Neural cell (in vitro differentiated cells): ENCODE results near the gene EXOC4. TPM values are rescaled to one million over a fixed set of nuclear protein-coding genes. Genes with fewer than 3 reads are reported as not detected.

Source experiments
- H2AFZ ChIP-seq: fragments of 200-600, 300-800 bp; sonication (generic), shearing (Covaris generic); 2 replicates; pipeline ENCODE4 v1.6.0; 2014; ENCODE audit warnings: low read depth, mild to moderate bottlenecking, antibody characterized with exemption, low read length, moderate library complexity
- H3F3A ChIP-seq: fragments of 200-600 bp; shearing (Covaris generic); 2 replicates; pipeline ENCODE4 v1.6.1; 2016; ENCODE audit warnings: mild to moderate bottlenecking, moderate library complexity, mixed read lengths, antibody characterized with exemption, low read length; ENCODE audit not compliant: insufficient read depth, poor library complexity, severe bottlenecking
- H3K27ac ChIP-seq: fragments of 200-600, 300-800 bp; sonication (generic), shearing (Covaris generic); 2 replicates; pipeline ENCODE4 v1.5.1; 2014; ENCODE audit warnings: mild to moderate bottlenecking, low read length, moderate library complexity
- H3K27me3 ChIP-seq: fragments of 300-800, 200-600 bp; sonication (generic), shearing (Covaris generic); 2 replicates; pipeline ENCODE4 v1.6.0; 2014; ENCODE audit warnings: mild to moderate bottlenecking, low read depth, low read length, moderate library complexity; ENCODE audit not compliant: insufficient read depth
- H3K36me3 ChIP-seq: fragments of 300-800, 200-600 bp; sonication (generic), shearing (Covaris generic); 2 replicates; pipeline ENCODE4 v1.5.1; 2014; ENCODE audit warnings: mild to moderate bottlenecking, antibody characterized with exemption, low read length, moderate library complexity; ENCODE audit not compliant: insufficient read depth
- H3K4me2 ChIP-seq: fragments of 300-800, 200-600 bp; sonication (generic), shearing (Covaris generic); 2 replicates; pipeline ENCODE4 v1.6.0; 2014; ENCODE audit warnings: mild to moderate bottlenecking, low read length
- H3K4me3 ChIP-seq: fragments of 300-800, 200-600 bp; sonication (generic), shearing (Covaris generic); 2 replicates; pipeline ENCODE4 v1.5.1; 2014; ENCODE audit warnings: mild to moderate bottlenecking, low read length, moderate library complexity
- H3K79me2 ChIP-seq: fragments of 200-600 bp; shearing (Covaris generic); replicated peaks from 2 replicates; pipeline ENCODE4 v1.6.0; 2014; ENCODE audit warnings: mild to moderate bottlenecking, low read length, moderate library complexity; ENCODE audit not compliant: insufficient read depth
- H3K9ac ChIP-seq: fragments of 300-800, 200-600 bp; sonication (generic), shearing (Covaris generic); 2 replicates; pipeline ENCODE4 v1.6.1; 2016; ENCODE audit warnings: mild to moderate bottlenecking, low read length, mixed read lengths
- H3K9me2 ChIP-seq: fragments of 200-600 bp; shearing (Covaris generic); 2 replicates; pipeline ENCODE4 v1.6.1; 2016; ENCODE audit warnings: mild to moderate bottlenecking, low read length, mixed read lengths; ENCODE audit not compliant: insufficient read depth
- H3K9me3 ChIP-seq: fragments of 200-600, 300-800 bp; sonication (generic), shearing (Covaris generic); 2 replicates; pipeline ENCODE4 v1.6.1; 2016; ENCODE audit warnings: mild to moderate bottlenecking, mixed run types, low read length, moderate library complexity, mixed read lengths
- H4K20me1 ChIP-seq: fragments of 200-600 bp; shearing (Covaris generic); 2 replicates; pipeline ENCODE4 v1.6.1; 2016; ENCODE audit warnings: mild to moderate bottlenecking, mixed run types; ENCODE audit not compliant: insufficient read depth
- EP300 ChIP-seq: fragments of 450-650 bp; conservative IDR thresholded peaks from 2 replicates; pipeline ENCODE4 v1.6.1; 2014; ENCODE audit warnings: antibody characterized with exemption, mild to moderate bottlenecking, moderate library complexity; ENCODE audit not compliant: poor library complexity, severe bottlenecking
- EZH2 ChIP-seq: fragments of 200-600, 300-800 bp; shearing (Covaris generic), sonication (generic); IDR thresholded peaks from 2 replicates; pipeline ENCODE4 v1.6.1; 2014; ENCODE audit warnings: antibody characterized with exemption, low read length, borderline replicate concordance, mild to moderate bottlenecking; ENCODE audit not compliant: insufficient read depth, poor library complexity, severe bottlenecking
- MXI1 ChIP-seq: fragments of 450-650 bp; conservative IDR thresholded peaks from 2 replicates; pipeline ENCODE4 v1.6.1; 2014; ENCODE audit warnings: antibody characterized with exemption, mild to moderate bottlenecking; ENCODE audit not compliant: poor library complexity, severe bottlenecking
- POLR2AphosphoS5 ChIP-seq: IDR thresholded peaks from 2 replicates; pipeline ENCODE4 v1.6.1; 2012
- RAD21 ChIP-seq: fragments of 450-650 bp; conservative IDR thresholded peaks from 2 replicates; pipeline ENCODE4 v1.6.1; 2014; ENCODE audit warnings: antibody characterized with exemption, mild to moderate bottlenecking, moderate library complexity
- REST ChIP-seq: IDR thresholded peaks from 2 replicates; pipeline ENCODE4 v1.6.1; 2012; ENCODE audit warnings: borderline replicate concordance
- SMC3 ChIP-seq: fragments of 450-650 bp; conservative IDR thresholded peaks from 2 replicates; pipeline ENCODE4 v1.6.1; 2014; ENCODE audit warnings: antibody characterized with exemption, mild to moderate bottlenecking, moderate library complexity; ENCODE audit not compliant: poor library complexity
- TAF1 ChIP-seq: IDR thresholded peaks from 2 replicates; pipeline ENCODE4 v1.6.1; 2012; ENCODE audit warnings: low read depth
- polyA plus RNA-seq: library from polyadenylated mRNA; depleted of rRNA; stranded (reverse); fragments of >200 nt; gene quantifications from 2 replicates; pipeline ENCODE4 v1.2.3, GENCODE V29; 2014
- TF ChIP-seq, protein P1 (sequence below): fragments of 450-650 bp; IDR thresholded peaks from 2 replicates; pipeline ENCODE4 v1.5.1; 2014; ENCODE audit warnings: antibody characterized with exemption, mild to moderate bottlenecking, moderate library complexity; ENCODE audit not compliant: poor library complexity, severe bottlenecking

The EXOC4 gene
- polyA plus RNA-seq, 1 donor from 2014 or later, result 36.5 TPM

DNA sequence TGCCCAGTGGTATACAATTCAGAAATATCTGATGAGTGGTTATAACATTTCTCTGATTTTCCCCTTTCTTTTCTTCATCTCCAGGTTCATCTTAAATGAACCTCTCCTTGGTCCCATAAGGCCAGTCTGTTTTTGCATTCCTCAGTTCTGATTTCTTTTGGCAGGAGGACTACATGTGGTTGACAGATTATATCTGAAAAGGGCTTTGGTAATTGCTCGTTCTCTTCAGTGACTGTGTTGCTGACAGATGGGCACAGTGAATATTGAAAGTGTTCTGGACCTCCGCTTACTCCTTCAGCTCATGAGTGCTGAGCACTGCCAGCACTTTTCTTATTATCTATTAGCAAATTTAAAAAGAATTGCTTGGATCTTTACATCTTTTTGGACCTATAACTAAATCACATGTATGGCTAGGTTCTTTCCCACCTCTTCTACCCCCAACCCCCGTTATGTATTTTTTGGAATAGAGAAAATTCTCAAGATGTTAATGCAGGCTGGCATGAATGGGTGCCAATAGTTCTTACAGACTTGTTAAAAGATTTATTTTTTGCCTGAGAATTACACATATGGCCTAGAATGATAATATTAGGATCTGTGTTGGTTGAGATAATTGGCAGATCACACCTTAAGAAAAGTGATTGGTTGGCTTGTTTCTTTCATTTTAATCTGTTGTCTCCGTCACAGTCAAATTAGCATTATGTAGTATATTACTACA lies 323.0 kb downstream of the EXOC4 start:
- H3K27me3 ChIP-seq, result no peaks in the 10 kb centered on the region
- H3K9me3 ChIP-seq, result no peaks in the 10 kb centered on the region
- no peaks in the 10 kb centered on the region for H3K9me2 ChIP-seq
- H3K27ac ChIP-seq, result peak overlapping the region; percentile 7
- no peak overlapping the region for H3K9ac ChIP-seq
- no peaks in the 10 kb centered on the region for H3K79me2 ChIP-seq
- no peak overlapping the region for H3K4me2 ChIP-seq
- H3K4me3 ChIP-seq, result no peak overlapping the region
- no peak overlapping the region for H2AFZ ChIP-seq
- no peaks in the 10 kb centered on the region for H3K36me3 ChIP-seq
- no peaks in the 10 kb centered on the region for H3F3A ChIP-seq
- H4K20me1 ChIP-seq, result no peaks in the 10 kb centered on the region
- no peak for TF ChIP-seq MXI1
- no peak for TF ChIP-seq SMC3
- TF ChIP-seq, protein P1, sequence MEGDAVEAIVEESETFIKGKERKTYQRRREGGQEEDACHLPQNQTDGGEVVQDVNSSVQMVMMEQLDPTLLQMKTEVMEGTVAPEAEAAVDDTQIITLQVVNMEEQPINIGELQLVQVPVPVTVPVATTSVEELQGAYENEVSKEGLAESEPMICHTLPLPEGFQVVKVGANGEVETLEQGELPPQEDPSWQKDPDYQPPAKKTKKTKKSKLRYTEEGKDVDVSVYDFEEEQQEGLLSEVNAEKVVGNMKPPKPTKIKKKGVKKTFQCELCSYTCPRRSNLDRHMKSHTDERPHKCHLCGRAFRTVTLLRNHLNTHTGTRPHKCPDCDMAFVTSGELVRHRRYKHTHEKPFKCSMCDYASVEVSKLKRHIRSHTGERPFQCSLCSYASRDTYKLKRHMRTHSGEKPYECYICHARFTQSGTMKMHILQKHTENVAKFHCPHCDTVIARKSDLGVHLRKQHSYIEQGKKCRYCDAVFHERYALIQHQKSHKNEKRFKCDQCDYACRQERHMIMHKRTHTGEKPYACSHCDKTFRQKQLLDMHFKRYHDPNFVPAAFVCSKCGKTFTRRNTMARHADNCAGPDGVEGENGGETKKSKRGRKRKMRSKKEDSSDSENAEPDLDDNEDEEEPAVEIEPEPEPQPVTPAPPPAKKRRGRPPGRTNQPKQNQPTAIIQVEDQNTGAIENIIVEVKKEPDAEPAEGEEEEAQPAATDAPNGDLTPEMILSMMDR, result no peak
- no peak for TF ChIP-seq POLR2AphosphoS5
- no peak for TF ChIP-seq REST
- no peak for TF ChIP-seq EZH2
- no peak for TF ChIP-seq TAF1
- TF ChIP-seq EP300, result no peak
- TF ChIP-seq RAD21, result no peak

DNA sequence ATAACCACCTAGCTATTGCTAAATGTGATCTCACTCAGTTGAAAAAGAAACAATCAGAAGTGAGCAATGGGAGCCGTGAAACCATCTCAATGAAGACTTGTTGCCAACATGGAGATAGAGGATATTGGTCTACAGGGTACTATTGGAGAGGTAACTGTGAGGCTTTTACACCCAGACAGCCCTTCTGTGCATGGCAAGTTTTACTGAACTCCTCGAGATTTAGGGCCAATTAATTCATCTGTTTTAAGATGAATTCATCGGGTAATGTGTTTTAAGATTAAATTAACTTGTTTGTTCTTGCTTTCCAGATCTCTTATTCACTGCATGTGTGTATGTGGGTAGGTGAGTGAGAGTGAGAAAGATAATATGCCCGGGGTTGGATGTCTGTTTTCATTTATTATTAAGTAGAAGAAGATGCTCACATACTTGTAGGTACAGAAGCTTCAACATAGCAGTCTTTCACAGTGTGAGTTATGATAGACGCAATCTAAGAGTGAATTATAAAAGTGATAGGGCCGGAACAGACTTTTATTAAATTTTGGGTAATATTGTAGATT lies 323.8 kb downstream of the EXOC4 start:
- Histone ChIP-seq H3K79me2 (no peaks in the 10 kb centered on the region), H3K36me3 (no peaks in the 10 kb centered on the region), H3K27me3 (no peaks in the 10 kb centered on the region), H3K9me3 (no peaks in the 10 kb centered on the region), H4K20me1 (no peaks in the 10 kb centered on the region), H3F3A (no peaks in the 10 kb centered on the region), H2AFZ (no peak overlapping the region), H3K9me2 (no peaks in the 10 kb centered on the region), H3K9ac (no peak overlapping the region), H3K4me2 (no peak overlapping the region), H3K4me3 (no peak overlapping the region), H3K27ac (no peak overlapping the region)
- TF ChIP-seq RAD21, result no peak
- TF ChIP-seq, protein P1, result no peak
